Bladder microvascular endothelial cell (primary cell): ENCODE measurements around the gene CHD9NB. TPM values are rescaled to one million over a fixed set of nuclear protein-coding genes. Genes with fewer than 3 reads are reported as not detected.

Experiments used
- total RNA-seq: library from RNA; depleted of rRNA; stranded (reverse); fragments of >200 nt; gene quantifications from 2 replicates; pipeline ENCODE4 v1.2.3, GENCODE V29; 2014

CHD9NB gene
- total RNA-seq: 0.97 and 1.5 TPM in 2 replicates

DNA sequence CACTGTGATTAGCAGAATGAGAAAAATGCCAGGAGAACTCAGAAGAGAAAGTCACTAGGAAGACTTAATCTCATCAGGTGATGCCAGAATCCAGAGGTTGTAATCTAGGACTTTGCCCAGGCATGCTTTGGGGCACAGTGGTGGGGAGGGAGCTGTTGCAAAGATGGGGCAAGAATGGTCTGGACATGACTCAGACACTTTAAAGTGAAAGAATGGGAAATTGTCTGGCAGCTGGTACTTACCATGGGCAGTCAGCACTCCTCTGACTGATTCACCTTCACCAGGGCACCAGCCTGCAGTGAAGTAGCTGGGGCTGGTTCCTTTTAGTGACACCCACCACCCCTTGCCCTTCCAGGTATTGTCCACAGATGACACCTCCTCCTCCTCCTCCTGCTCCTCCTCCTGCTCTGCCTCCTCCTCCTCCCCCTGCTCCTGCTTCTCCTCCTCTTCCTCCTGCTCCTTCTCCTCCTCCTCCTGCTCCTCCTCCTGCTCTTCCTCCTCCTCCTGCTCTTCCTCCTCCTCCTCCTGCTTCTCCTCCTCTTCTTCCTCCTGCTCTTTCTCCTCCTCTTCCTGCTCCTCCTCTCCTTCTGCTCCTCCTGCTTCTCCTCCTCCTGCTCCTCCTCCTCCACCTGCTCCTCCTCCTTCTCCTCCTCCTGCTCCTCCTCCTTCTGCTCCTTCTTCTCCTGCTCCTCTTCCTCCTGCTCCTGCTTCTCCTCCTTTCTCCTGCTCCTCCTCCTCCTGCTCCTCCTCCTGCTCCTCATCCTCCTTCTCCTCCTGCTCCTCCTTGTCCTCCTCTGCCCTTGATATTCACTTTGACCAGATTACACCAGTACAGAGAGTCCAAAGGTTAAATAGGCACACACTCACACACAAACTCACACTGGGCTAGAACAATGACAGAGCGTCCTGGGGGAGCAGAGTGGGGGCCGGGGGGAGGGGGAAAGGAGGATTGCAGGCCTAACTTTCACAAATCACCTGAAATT is at the start of gene CHD9NB:
Gene CHD9NB, minus strand, starts transcription at position 379 of the 983 bp plus-strand sequence. CDS start 8,739 bp downstream, outside the sequence.

DNA sequence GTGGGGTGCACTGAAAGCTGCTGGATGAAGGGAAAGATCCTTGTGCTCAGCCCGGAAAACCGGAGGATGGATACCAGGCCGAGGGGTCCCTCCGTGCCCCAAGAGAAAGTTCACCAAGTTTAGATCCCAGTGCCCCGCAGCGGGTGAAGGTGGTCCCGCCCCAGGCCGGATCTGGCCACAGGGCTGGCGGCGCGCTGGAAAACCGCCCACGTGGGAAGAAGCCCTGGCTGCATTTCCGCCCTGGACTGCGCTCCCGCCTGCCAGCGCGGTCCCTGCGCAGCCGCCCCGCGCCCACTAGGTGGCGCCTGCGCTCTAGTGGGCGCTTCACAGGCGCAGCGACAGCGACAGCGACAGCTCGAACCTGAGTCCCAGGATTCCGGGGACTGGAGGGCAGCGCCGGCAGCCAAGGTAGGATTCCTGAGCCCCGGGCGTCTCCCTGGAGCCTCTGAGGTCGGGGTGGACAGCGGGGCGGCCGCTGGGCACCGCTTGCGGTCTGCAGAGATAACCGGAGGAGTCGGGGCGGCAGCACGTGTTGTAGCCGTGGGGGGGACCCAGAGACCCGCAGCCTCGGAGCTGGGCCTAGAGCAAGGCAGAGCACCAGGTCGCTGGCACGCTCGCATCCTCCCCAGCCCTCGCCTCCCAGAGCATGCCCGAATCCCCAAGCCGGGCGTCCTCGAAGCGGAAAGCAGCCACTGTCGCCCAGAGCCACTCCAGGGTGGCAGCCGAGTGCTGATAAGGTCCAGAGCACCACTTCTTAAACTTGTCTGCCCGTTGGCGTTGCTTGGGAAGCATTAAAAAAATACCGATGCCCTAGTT is 2.2 kb upstream of the CHD9NB start, which contains the start of gene CHD9:
Gene CHD9, plus strand, starts transcription at position 322 of the 816 bp plus-strand sequence. CDS start 101,099 bp downstream, outside the sequence.

Other genes starting within 250 kb of the CHD9NB start
- gene CHD9, start 2.1 kb upstream of the CHD9NB start, total RNA-seq: 23.8 and 61.9 TPM in 2 replicates